ENCODE results near the gene ABI3. TPM values are rescaled to one million over a fixed set of nuclear protein-coding genes. Genes with fewer than 3 reads are reported as not detected.

Gene ABI3
- polyA plus RNA-seq, 1 donor from 2014 or later: not detected

DNA sequence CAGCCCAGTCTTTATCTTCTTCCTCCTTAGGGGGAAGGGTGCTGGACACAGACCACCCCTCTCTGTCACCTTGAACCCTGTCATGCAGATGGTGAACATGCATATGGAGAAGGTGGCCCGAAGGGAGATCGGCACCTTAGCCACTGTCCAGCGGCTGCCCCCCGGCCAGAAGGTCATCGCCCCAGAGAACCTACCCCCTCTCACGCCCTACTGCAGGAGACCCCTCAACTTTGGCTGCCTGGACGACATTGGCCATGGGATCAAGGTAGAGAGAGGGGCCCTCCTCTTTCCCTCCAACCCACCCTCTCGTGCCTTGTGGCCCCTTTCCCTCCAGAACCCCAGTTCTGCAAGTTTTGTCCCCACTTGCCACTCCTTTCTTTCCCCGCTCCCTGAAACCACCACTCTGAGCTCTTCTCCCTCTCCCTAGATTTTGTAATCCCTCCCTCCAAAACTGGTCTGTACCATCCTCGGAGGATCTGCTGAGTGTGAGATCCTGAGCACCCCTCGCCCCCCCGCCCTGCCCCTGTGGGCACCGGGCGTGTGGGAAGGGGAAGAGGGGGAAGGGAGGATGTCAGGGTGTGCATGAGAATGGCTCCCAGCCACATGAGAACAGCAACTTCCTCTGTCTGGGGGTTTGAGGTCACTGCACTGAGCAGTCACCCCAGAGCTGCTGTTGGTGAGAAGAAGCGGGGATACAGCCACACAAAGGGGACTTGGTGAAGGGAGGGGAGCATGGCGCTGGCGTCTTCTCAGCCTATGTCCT, 7.3 kb downstream of the ABI3 start:
- no peak overlapping the region for H3K9ac ChIP-seq (ENCODE audit: low read length)
- H3K9me3 ChIP-seq (ENCODE audit: low read length): no peaks in the 10 kb centered on the region
- no peaks in the 10 kb centered on the region for H3F3A ChIP-seq (ENCODE audit: insufficient read depth, low read length, poor library complexity, severe bottlenecking)
- H4K20me1 ChIP-seq (ENCODE audit: insufficient read depth): no peaks in the 10 kb centered on the region
- no peak overlapping the region for H3K27ac ChIP-seq (ENCODE audit: low read length)
- H3K36me3 ChIP-seq (ENCODE audit: insufficient read depth, low read length): no peaks in the 10 kb centered on the region
- no peak overlapping the region for H2AFZ ChIP-seq (ENCODE audit: low read depth, low read length)
- no peaks in the 10 kb centered on the region for H3K79me2 ChIP-seq (replicated peaks; ENCODE audit: insufficient read depth, low read length)
- H3K27me3 ChIP-seq (ENCODE audit: insufficient read depth, low read depth, low read length): peaks cover 12% of the 10 kb centered on the region
- no peak for TF ChIP-seq TAF1 (IDR thresholded peaks at IDR 0.05; ENCODE audit: low read depth)
- TF ChIP-seq, protein P1, sequence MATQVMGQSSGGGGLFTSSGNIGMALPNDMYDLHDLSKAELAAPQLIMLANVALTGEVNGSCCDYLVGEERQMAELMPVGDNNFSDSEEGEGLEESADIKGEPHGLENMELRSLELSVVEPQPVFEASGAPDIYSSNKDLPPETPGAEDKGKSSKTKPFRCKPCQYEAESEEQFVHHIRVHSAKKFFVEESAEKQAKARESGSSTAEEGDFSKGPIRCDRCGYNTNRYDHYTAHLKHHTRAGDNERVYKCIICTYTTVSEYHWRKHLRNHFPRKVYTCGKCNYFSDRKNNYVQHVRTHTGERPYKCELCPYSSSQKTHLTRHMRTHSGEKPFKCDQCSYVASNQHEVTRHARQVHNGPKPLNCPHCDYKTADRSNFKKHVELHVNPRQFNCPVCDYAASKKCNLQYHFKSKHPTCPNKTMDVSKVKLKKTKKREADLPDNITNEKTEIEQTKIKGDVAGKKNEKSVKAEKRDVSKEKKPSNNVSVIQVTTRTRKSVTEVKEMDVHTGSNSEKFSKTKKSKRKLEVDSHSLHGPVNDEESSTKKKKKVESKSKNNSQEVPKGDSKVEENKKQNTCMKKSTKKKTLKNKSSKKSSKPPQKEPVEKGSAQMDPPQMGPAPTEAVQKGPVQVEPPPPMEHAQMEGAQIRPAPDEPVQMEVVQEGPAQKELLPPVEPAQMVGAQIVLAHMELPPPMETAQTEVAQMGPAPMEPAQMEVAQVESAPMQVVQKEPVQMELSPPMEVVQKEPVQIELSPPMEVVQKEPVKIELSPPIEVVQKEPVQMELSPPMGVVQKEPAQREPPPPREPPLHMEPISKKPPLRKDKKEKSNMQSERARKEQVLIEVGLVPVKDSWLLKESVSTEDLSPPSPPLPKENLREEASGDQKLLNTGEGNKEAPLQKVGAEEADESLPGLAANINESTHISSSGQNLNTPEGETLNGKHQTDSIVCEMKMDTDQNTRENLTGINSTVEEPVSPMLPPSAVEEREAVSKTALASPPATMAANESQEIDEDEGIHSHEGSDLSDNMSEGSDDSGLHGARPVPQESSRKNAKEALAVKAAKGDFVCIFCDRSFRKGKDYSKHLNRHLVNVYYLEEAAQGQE (IDR thresholded peaks at IDR 0.05; ENCODE audit: borderline replicate concordance): no peak
- TF ChIP-seq POLR2AphosphoS5 (IDR thresholded peaks at IDR 0.05): no peak
- TF ChIP-seq EZH2 (IDR thresholded peaks at IDR 0.05; ENCODE audit: borderline replicate concordance, insufficient read depth, low read length, poor library complexity, severe bottlenecking): no peak
- H3K9me2 ChIP-seq (ENCODE audit: insufficient read depth, low read length): no peaks in the 10 kb centered on the region
- no peak overlapping the region for H3K4me3 ChIP-seq (ENCODE audit: low read length)
- H3K4me2 ChIP-seq (ENCODE audit: low read length): no peak overlapping the region

DNA sequence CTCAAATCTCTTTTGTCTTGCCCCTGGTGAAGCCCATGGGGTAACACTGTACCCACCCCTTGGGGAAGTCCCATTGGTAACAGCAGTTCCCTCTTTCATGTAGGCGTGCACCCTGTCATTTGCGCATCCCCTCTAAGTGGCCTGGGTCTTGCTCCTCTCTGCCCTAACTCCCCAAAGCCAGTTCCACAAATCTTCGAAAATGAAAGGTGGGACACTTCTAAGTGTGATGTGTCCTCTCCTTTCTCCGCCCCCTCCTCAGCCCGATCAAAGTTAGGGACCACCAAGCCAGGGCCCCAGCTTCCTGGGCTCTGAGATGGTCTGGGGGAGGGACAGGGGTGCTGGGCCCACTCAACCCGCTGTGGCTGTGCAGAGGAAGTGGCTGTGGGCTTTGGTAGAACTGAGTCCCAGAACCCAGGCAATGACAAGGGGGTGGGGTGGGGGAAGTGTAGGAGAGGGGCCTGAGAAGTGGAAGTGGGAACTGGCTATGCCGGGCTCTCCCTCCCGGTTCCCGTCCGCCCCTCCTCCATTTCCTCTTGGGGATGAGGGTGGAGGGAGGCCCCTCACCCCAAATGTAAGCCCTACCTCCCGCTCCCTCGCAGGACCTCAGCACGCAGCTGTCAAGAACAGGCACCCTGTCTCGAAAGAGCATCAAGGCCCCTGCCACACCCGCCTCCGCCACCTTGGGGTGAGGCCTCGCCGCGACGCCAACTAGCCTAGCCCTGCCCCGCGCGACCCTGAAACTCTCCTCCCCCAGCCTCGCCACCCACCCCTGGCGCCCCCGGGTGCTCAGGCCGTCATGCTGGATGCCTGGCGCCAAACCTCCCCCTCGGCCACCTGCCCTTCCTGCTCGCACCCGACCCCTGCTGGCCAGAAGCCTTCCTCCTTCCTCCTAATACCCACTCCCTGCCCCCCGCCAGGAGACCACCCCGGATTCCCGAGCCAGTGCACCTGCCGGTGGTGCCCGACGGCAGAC, 8.7 kb downstream of the ABI3 start:
- Histone ChIP-seq H3K27me3 (ENCODE audit: insufficient read depth, low read depth, low read length) (peaks cover 26% of the 10 kb centered on the region), H3K9me2 (ENCODE audit: insufficient read depth, low read length) (no peaks in the 10 kb centered on the region), H3K9me3 (ENCODE audit: low read length) (no peaks in the 10 kb centered on the region), H3K4me2 (ENCODE audit: low read length) (no peak overlapping the region), H2AFZ (ENCODE audit: low read depth, low read length) (no peak overlapping the region), H3K9ac (ENCODE audit: low read length) (no peak overlapping the region), H3K27ac (ENCODE audit: low read length) (no peak overlapping the region), H4K20me1 (ENCODE audit: insufficient read depth) (no peaks in the 10 kb centered on the region), H3K36me3 (ENCODE audit: insufficient read depth, low read length) (no peaks in the 10 kb centered on the region), H3K4me3 (ENCODE audit: low read length) (no peak overlapping the region), H3K79me2 (replicated peaks; ENCODE audit: insufficient read depth, low read length) (no peaks in the 10 kb centered on the region), H3F3A (ENCODE audit: insufficient read depth, low read length, poor library complexity, severe bottlenecking) (no peaks in the 10 kb centered on the region)
- TF ChIP-seq, protein P1 (IDR thresholded peaks at IDR 0.05; ENCODE audit: borderline replicate concordance): no peak
- TF ChIP-seq TAF1 (IDR thresholded peaks at IDR 0.05; ENCODE audit: low read depth) (no peak), POLR2AphosphoS5 (IDR thresholded peaks at IDR 0.05) (no peak), EZH2 (IDR thresholded peaks at IDR 0.05; ENCODE audit: borderline replicate concordance, insufficient read depth, low read length, poor library complexity, severe bottlenecking) (no peak), EP300 (conservative IDR thresholded peaks at IDR 0.05; ENCODE audit: poor library complexity, severe bottlenecking) (no peak), RAD21 (conservative IDR thresholded peaks at IDR 0.05) (no peak), SMC3 (conservative IDR thresholded peaks at IDR 0.05; ENCODE audit: poor library complexity) (no peak), MXI1 (conservative IDR thresholded peaks at IDR 0.05; ENCODE audit: poor library complexity, severe bottlenecking) (no peak)
- TF ChIP-seq, protein P2, sequence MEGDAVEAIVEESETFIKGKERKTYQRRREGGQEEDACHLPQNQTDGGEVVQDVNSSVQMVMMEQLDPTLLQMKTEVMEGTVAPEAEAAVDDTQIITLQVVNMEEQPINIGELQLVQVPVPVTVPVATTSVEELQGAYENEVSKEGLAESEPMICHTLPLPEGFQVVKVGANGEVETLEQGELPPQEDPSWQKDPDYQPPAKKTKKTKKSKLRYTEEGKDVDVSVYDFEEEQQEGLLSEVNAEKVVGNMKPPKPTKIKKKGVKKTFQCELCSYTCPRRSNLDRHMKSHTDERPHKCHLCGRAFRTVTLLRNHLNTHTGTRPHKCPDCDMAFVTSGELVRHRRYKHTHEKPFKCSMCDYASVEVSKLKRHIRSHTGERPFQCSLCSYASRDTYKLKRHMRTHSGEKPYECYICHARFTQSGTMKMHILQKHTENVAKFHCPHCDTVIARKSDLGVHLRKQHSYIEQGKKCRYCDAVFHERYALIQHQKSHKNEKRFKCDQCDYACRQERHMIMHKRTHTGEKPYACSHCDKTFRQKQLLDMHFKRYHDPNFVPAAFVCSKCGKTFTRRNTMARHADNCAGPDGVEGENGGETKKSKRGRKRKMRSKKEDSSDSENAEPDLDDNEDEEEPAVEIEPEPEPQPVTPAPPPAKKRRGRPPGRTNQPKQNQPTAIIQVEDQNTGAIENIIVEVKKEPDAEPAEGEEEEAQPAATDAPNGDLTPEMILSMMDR (IDR thresholded peaks at IDR 0.05; ENCODE audit: poor library complexity, severe bottlenecking): no peak
